PFSK-1 (cell line): ENCODE data around the gene DCAF10.

Experiments used
- POLR2AphosphoS5 ChIP-seq: IDR thresholded peaks from 2 replicates; pipeline ENCODE4 v1.6.1; 2012; ENCODE audit warnings: low read depth, mild to moderate bottlenecking, control low read depth, low read length, moderate library complexity
- TAF1 ChIP-seq: IDR thresholded peaks from 2 replicates; pipeline ENCODE4 v1.6.1; 2012; ENCODE audit warnings: low read length, control low read depth, borderline replicate concordance; ENCODE audit not compliant: insufficient read depth
- TF ChIP-seq, protein P1 (sequence below), 2 experiments: IDR thresholded peaks; 2 replicates each; pipeline versions ENCODE4 v1.6.1 to v1.8.0; 2011 to 2012; ENCODE audit warnings: low read depth in 2 of 2, low read length in 2 of 2, control low read depth in 1 of 2, inconsistent platforms in 1 of 2, mild to moderate bottlenecking in 1 of 2, moderate library complexity in 1 of 2; ENCODE audit not compliant: insufficient read depth in 1 of 2

DNA sequence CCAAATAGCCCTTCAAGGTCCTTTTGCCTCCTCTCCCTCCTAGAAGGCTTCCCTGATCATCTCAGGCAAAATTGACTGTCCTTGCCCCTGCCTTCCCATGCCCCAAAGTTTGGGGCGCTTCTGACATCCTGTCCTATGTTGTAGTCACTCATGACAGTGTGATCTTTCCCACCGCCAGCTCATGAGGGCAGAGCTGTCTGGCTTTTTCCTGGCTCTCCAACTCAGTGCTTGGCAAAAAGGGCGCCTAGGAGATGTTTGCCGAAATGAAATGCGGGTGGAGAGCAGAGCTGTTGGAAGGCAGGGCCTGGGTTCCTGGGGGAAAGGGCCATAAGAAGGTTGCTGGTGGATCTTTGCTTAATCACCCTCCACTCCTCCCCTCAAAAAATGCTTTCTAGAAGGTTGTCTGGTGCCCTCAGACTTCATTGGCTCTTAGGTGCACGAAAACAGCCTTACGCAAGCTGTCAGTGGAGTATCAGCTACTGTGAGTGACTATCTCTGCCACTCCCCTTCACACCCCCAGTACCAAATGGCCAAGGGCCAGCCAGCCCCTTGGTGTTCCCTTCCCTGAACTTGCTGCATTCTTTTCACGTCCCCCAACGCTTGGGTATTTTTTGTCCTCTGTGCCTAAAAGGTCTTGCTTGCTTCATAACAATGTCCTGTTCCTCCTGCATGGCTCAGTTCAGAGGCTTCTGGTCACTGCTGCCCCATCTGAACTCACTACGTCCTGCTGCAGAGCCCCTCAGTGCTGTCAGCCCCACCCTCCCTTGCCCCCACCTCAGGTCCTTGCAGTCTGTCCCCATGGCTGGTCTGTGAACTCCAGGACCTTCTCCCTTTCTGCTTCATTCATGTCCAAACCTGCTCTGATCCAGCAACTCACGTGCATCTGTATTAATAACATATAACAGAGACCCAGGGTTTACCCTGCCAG, 106.0 kb downstream of the DCAF10 start:
- TF ChIP-seq, protein P1, sequence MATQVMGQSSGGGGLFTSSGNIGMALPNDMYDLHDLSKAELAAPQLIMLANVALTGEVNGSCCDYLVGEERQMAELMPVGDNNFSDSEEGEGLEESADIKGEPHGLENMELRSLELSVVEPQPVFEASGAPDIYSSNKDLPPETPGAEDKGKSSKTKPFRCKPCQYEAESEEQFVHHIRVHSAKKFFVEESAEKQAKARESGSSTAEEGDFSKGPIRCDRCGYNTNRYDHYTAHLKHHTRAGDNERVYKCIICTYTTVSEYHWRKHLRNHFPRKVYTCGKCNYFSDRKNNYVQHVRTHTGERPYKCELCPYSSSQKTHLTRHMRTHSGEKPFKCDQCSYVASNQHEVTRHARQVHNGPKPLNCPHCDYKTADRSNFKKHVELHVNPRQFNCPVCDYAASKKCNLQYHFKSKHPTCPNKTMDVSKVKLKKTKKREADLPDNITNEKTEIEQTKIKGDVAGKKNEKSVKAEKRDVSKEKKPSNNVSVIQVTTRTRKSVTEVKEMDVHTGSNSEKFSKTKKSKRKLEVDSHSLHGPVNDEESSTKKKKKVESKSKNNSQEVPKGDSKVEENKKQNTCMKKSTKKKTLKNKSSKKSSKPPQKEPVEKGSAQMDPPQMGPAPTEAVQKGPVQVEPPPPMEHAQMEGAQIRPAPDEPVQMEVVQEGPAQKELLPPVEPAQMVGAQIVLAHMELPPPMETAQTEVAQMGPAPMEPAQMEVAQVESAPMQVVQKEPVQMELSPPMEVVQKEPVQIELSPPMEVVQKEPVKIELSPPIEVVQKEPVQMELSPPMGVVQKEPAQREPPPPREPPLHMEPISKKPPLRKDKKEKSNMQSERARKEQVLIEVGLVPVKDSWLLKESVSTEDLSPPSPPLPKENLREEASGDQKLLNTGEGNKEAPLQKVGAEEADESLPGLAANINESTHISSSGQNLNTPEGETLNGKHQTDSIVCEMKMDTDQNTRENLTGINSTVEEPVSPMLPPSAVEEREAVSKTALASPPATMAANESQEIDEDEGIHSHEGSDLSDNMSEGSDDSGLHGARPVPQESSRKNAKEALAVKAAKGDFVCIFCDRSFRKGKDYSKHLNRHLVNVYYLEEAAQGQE (IDR thresholded peaks at IDR 0.05; ENCODE audit: insufficient read depth in 1 of 2, low read depth in 2 of 2, low read length in 2 of 2): no peak
- no peak for TF ChIP-seq TAF1
- TF ChIP-seq POLR2AphosphoS5: no peak
